ENCODE data around the gene RNF125. TPM values are rescaled to one million over a fixed set of nuclear protein-coding genes. Genes with fewer than 3 reads are reported as not detected.

RNF125 gene
- total RNA-seq (2014; rRNA removed; shearing (Covaris generic)) (29.2 and 34.8 TPM in 2 replicates), polyA plus RNA-seq (2016; fragmentation: Nextera tagmentation; extraction: Ambion mirVana) (10.9 and 11.4 TPM in 2 replicates)
- long read RNA-seq, full-length matches to known transcripts: 12 of 15 reads
- long read RNA-seq, partial matches to known transcripts: 1 of 15 reads
- long read RNA-seq, other reads (novel, unspliced or antisense): 2 of 15 reads

GRCh38 chr18:32018331-32019250 is at the start of gene RNF125:
RNF125 (plus strand) TSS chr18:32018825; CDS start chr18:32018864, 39 bp downstream.
- H3K9me2 ChIP-seq (ENCODE audit: insufficient read depth): no peaks in the 10 kb centered on the region

More at GRCh38 chr18:32018331-32019250, at the start of gene RNF125:
- H3K9me3 Mint-ChIP-seq: no peaks in the 10 kb centered on the region
- H3K27ac Mint-ChIP-seq: peak within 1 kb of the TSS; percentile 90
- no peaks in the 10 kb centered on the region for H3K36me3 ChIP-seq (ENCODE audit: insufficient read depth)
- ATAC-seq (peak; percentile 95), DNase-seq (ENCODE audit: low spot score) (peak; percentile 94)
- peaks cover 4% of the 10 kb centered on the region; the same call in 2 of the 3 replicates for H3K36me3 Mint-ChIP-seq (ENCODE audit: low read depth)
- peak within 1 kb of the TSS; percentile 67 for H3K27ac ChIP-seq (ENCODE audit: low read depth)
- H3K4me3 Mint-ChIP-seq: peak within 1 kb of the TSS; percentile 95
- H4K20me1 ChIP-seq (replicated peaks; ENCODE audit: insufficient read depth): no peaks in the 10 kb centered on the region
- peaks cover 23% of the 10 kb centered on the region for H3K4me1 ChIP-seq (ENCODE audit: insufficient read depth)
- peak within 1 kb of the TSS; percentile 86 for H3K4me2 ChIP-seq
- peaks cover 13% of the 10 kb centered on the region; the same call in 1 of the 2 replicates for H3K27me3 ChIP-seq (ENCODE audit: insufficient read depth)
- H3K4me3 ChIP-seq: peak within 1 kb of the TSS; percentile 90
- H3K4me1 Mint-ChIP-seq: peaks cover 26% of the 10 kb centered on the region
- H3K27me3 Mint-ChIP-seq (ENCODE audit: insufficient read depth, low read depth, poor library complexity): peaks cover 20% of the 10 kb centered on the region
- H2AFZ ChIP-seq: peak within 1 kb of the TSS; percentile 95
- peaks cover 32% of the 10 kb centered on the region for H3K79me2 ChIP-seq (replicated peaks; ENCODE audit: insufficient read depth)
- TF ChIP-seq EZH2 (IDR thresholded peaks at IDR 0.05; ENCODE audit: low read depth, unreplicated experiment) (no peak), ZNF462 (CRISPR knock-in tag; IDR thresholded peaks at IDR 0.05) (no peak), NANOG (IDR thresholded peaks at IDR 0.05; ENCODE audit: borderline replicate concordance) (0 out of 2 replicates have a peak, but pooled peaks have one; percentile 5), ETS1 (IDR thresholded peaks at IDR 0.05) (peak; percentile 43; the same call in 1 of the 2 replicates), POLR2AphosphoS5 (IDR thresholded peaks at IDR 0.05; ENCODE audit: low read depth) (peak; percentile 83)
- H3F3A ChIP-seq (replicated peaks; ENCODE audit: low read depth): peaks cover 23% of the 10 kb centered on the region

Data from GM23338 (cell line).